Right lobe of liver (tissue), 4 donors: ENCODE measurements around the gene TXNDC5.

Experiments
- POLR2A ChIP-seq: fragments of 450-650 bp; IDR thresholded peaks from one replicate; pipeline ENCODE4 v1.6.1; 2017; ENCODE audit warnings: antibody characterized with exemption, mild to moderate bottlenecking
- TF ChIP-seq, protein P1 (sequence below), 4 donors: fragments of 200-600 bp in 3 of 4; fragments of 450-650 bp in 1 of 4; IDR thresholded peaks; one replicate each; pipeline versions ENCODE4 v1.5.1 to v1.8.0; 2016 to 2022; ENCODE audit warnings: antibody characterized with exemption in 4 of 4, mild to moderate bottlenecking in 2 of 4
- donor health status: DM: no; HTN: no; CAD: no.
- donor health status: DM: no; HTN: no; CAD: no.
- donor health status: DM: no; HTN: yes; CAD: no.

DNA sequence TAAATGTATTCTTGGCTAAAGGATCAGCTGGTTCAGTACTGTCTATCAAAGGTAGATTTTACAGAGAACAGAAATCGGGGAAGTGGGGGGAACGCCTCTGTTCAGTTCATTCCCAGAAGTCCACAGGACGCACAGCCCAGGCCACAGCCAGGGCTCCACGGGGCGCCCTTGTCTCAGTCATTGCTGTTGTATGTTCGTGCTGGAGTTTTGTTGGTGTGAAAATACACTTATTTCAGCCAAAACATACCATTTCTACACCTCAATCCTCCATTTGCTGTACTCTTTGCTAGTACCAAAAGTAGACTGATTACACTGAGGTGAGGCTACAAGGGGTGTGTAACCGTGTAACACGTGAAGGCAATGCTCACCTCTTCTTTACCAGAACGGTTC is 29.9 kb downstream of the TXNDC5 start:
- TF ChIP-seq, protein P1, sequence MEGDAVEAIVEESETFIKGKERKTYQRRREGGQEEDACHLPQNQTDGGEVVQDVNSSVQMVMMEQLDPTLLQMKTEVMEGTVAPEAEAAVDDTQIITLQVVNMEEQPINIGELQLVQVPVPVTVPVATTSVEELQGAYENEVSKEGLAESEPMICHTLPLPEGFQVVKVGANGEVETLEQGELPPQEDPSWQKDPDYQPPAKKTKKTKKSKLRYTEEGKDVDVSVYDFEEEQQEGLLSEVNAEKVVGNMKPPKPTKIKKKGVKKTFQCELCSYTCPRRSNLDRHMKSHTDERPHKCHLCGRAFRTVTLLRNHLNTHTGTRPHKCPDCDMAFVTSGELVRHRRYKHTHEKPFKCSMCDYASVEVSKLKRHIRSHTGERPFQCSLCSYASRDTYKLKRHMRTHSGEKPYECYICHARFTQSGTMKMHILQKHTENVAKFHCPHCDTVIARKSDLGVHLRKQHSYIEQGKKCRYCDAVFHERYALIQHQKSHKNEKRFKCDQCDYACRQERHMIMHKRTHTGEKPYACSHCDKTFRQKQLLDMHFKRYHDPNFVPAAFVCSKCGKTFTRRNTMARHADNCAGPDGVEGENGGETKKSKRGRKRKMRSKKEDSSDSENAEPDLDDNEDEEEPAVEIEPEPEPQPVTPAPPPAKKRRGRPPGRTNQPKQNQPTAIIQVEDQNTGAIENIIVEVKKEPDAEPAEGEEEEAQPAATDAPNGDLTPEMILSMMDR (IDR thresholded peaks at IDR 0.05): no peak
- no peak for TF ChIP-seq POLR2A
